HL-60/S4 treated with retinoic acid at 250 ng/mL for 4 days and 3 days (cell line): ENCODE data around the gene PCSK6.

Experiments used
- in situ Hi-C: fragments of 300-500 bp; cut with MboI; formaldehyde crosslinking; loops from 2 replicates; pipeline ENCODE4 v1.7.0; 2022; ENCODE audit warnings: low sequenced_read_pairs

The PCSK6 gene

GRCh38 chr15:101523560-101523940 lies 34.0 kb upstream of the PCSK6 start:
- in situ Hi-C loops: no loop called here

GRCh38 chr15:101522621-101523559 lies 33.4 kb upstream of the PCSK6 start:
- in situ Hi-C loops: no loop called here

GRCh38 chr15:101522091-101522490 lies 32.6 kb upstream of the PCSK6 start:
- in situ Hi-C loops: no loop called here

- in situ Hi-C loops: no loop called here
Measured at GRCh38 chr15:101521591-101521990, 32.1 kb upstream of the PCSK6 start.

GRCh38 chr15:101521069-101521468 lies 31.6 kb upstream of the PCSK6 start:
- in situ Hi-C loops: no loop called here

GRCh38 chr15:101520395-101520794 lies 30.9 kb upstream of the PCSK6 start:
- in situ Hi-C loops: no loop called here

- in situ Hi-C loops: no loop called here
Measured at GRCh38 chr15:101517504-101517903, 28.0 kb upstream of the PCSK6 start.

GRCh38 chr15:101514318-101514717 lies 24.8 kb upstream of the PCSK6 start:
- in situ Hi-C loops: no loop called here

- in situ Hi-C loops: no loop called here
Measured at GRCh38 chr15:101511717-101512116, 22.2 kb upstream of the PCSK6 start.

GRCh38 chr15:101510212-101511197 lies 21.0 kb upstream of the PCSK6 start:
- in situ Hi-C loops: no loop called here

- in situ Hi-C loops: no loop called here
Measured at GRCh38 chr15:101509279-101509678, 19.8 kb upstream of the PCSK6 start.

- in situ Hi-C loops: no loop called here
Measured at GRCh38 chr15:101506491-101506890, 17.0 kb upstream of the PCSK6 start.

GRCh38 chr15:101505610-101506337 lies 16.3 kb upstream of the PCSK6 start:
- in situ Hi-C loops: no loop called here

- in situ Hi-C loops: no loop called here
Measured at GRCh38 chr15:101504866-101505609, 15.5 kb upstream of the PCSK6 start.

GRCh38 chr15:101504373-101504772 lies 14.9 kb upstream of the PCSK6 start:
- in situ Hi-C loops: no loop called here

GRCh38 chr15:101503296-101503599 lies 13.7 kb upstream of the PCSK6 start:
- in situ Hi-C loops: no loop called here

GRCh38 chr15:101502572-101503295 lies 13.2 kb upstream of the PCSK6 start:
- in situ Hi-C loops: no loop called here

GRCh38 chr15:101501703-101502373 lies 12.3 kb upstream of the PCSK6 start:
- in situ Hi-C loops: no loop called here

GRCh38 chr15:101500865-101501551 lies 11.5 kb upstream of the PCSK6 start:
- in situ Hi-C loops: no loop called here
